HEK293 (cell line): Measurements from ENCODE around the gene RPGRIP1L.

Experiments
- ZNF10 ChIP-seq: fragments of 450-650 bp; formaldehyde crosslinking; IDR thresholded peaks from 2 replicates; pipeline ENCODE4 v1.5.1; 2017; ENCODE audit warnings: missing biosample characterization, missing genetic modification characterization
- ZNF184 ChIP-seq: fragments of 450-650 bp; IDR thresholded peaks from 2 replicates; pipeline ENCODE4 v1.5.1; 2018; ENCODE audit warnings: missing biosample characterization, mild to moderate bottlenecking, missing genetic modification characterization
- ZNF324 ChIP-seq: fragments of 450-650 bp; formaldehyde crosslinking; IDR thresholded peaks from 2 replicates; pipeline ENCODE4 v1.5.1; 2016; ENCODE audit warnings: missing biosample characterization, missing genetic modification characterization
- ZNF549 ChIP-seq: fragments of 450-650 bp; IDR thresholded peaks from 2 replicates; pipeline ENCODE4 v1.5.1; 2018; ENCODE audit warnings: missing biosample characterization, missing genetic modification characterization, mild to moderate bottlenecking, inconsistent platforms, moderate library complexity
- ZNF664 ChIP-seq: fragments of 450-650 bp; formaldehyde crosslinking; IDR thresholded peaks from 2 replicates; pipeline ENCODE4 v1.5.1; 2016; ENCODE audit warnings: missing biosample characterization, missing genetic modification characterization
- ZNF785 ChIP-seq: fragments of 450-650 bp; formaldehyde crosslinking; IDR thresholded peaks from 2 replicates; pipeline ENCODE4 v1.5.1; 2016; ENCODE audit warnings: missing biosample characterization, missing genetic modification characterization
- ZSCAN30 ChIP-seq: fragments of 450-650 bp; IDR thresholded peaks from 2 replicates; pipeline ENCODE4 v1.5.1; 2018; ENCODE audit warnings: missing biosample characterization, mild to moderate bottlenecking, missing genetic modification characterization, moderate library complexity
- TF ChIP-seq, protein P1 (sequence below): fragments of 450-650 bp; formaldehyde crosslinking; IDR thresholded peaks from 2 replicates; pipeline ENCODE4 v1.5.1; 2016; ENCODE audit warnings: missing biosample characterization, missing genetic modification characterization
- TF ChIP-seq, protein P2 (sequence below): fragments of 450-650 bp; IDR thresholded peaks from 2 replicates; pipeline ENCODE4 v1.5.1; 2018; ENCODE audit warnings: missing biosample characterization, mild to moderate bottlenecking, missing genetic modification characterization
- TF ChIP-seq, protein P3 (sequence below): fragments of 450-650 bp; formaldehyde crosslinking; conservative IDR thresholded peaks from 2 replicates; pipeline ENCODE4 v1.5.1; 2016; ENCODE audit warnings: low read depth, missing biosample characterization, missing genetic modification characterization
- TF ChIP-seq, protein P4 (sequence below): fragments of 450-650 bp; formaldehyde crosslinking; IDR thresholded peaks from 2 replicates; pipeline ENCODE4 v1.5.1; 2016; ENCODE audit warnings: missing biosample characterization, missing genetic modification characterization
- TF ChIP-seq, protein P5 (sequence below): fragments of 450-650 bp; formaldehyde crosslinking; IDR thresholded peaks from 2 replicates; pipeline ENCODE4 v1.5.1; 2016; ENCODE audit warnings: missing biosample characterization, missing genetic modification characterization
- TF ChIP-seq, protein P6 (sequence below): fragments of 450-650 bp; formaldehyde crosslinking; IDR thresholded peaks from 2 replicates; pipeline ENCODE4 v1.5.1; 2017; ENCODE audit warnings: missing biosample characterization, missing genetic modification characterization

DNA sequence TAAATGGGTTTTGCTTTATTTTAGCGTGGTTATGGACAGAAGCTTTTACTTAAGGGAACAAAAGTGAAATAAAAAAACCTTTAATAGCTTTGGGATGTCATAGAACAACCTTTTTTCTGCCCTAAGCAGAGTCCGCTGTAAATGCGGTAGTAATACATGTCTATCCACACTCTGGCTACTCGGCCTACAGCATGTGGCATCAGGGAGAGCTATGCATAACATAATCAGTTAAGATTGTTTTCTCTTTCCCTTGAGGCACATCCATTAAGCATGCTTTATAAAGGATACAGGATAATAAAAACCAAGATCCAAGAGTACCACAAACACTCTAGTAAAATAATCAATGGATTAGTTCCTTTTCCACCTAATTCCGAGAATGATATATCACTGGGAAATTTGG lies 10.3 kb downstream of the RPGRIP1L start:
- TF ChIP-seq, protein P1, sequence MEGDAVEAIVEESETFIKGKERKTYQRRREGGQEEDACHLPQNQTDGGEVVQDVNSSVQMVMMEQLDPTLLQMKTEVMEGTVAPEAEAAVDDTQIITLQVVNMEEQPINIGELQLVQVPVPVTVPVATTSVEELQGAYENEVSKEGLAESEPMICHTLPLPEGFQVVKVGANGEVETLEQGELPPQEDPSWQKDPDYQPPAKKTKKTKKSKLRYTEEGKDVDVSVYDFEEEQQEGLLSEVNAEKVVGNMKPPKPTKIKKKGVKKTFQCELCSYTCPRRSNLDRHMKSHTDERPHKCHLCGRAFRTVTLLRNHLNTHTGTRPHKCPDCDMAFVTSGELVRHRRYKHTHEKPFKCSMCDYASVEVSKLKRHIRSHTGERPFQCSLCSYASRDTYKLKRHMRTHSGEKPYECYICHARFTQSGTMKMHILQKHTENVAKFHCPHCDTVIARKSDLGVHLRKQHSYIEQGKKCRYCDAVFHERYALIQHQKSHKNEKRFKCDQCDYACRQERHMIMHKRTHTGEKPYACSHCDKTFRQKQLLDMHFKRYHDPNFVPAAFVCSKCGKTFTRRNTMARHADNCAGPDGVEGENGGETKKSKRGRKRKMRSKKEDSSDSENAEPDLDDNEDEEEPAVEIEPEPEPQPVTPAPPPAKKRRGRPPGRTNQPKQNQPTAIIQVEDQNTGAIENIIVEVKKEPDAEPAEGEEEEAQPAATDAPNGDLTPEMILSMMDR (tag by site-specific recombination), result no peak
- no peak for TF ChIP-seq ZNF785 (tag by site-specific recombination)
- no peak for TF ChIP-seq ZNF664 (tag by site-specific recombination)
- TF ChIP-seq, protein P2, sequence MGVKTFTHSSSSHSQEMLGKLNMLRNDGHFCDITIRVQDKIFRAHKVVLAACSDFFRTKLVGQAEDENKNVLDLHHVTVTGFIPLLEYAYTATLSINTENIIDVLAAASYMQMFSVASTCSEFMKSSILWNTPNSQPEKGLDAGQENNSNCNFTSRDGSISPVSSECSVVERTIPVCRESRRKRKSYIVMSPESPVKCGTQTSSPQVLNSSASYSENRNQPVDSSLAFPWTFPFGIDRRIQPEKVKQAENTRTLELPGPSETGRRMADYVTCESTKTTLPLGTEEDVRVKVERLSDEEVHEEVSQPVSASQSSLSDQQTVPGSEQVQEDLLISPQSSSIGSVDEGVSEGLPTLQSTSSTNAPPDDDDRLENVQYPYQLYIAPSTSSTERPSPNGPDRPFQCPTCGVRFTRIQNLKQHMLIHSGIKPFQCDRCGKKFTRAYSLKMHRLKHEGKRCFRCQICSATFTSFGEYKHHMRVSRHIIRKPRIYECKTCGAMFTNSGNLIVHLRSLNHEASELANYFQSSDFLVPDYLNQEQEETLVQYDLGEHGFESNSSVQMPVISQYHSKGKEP (tag by site-specific recombination), result no peak
- TF ChIP-seq, protein P3, sequence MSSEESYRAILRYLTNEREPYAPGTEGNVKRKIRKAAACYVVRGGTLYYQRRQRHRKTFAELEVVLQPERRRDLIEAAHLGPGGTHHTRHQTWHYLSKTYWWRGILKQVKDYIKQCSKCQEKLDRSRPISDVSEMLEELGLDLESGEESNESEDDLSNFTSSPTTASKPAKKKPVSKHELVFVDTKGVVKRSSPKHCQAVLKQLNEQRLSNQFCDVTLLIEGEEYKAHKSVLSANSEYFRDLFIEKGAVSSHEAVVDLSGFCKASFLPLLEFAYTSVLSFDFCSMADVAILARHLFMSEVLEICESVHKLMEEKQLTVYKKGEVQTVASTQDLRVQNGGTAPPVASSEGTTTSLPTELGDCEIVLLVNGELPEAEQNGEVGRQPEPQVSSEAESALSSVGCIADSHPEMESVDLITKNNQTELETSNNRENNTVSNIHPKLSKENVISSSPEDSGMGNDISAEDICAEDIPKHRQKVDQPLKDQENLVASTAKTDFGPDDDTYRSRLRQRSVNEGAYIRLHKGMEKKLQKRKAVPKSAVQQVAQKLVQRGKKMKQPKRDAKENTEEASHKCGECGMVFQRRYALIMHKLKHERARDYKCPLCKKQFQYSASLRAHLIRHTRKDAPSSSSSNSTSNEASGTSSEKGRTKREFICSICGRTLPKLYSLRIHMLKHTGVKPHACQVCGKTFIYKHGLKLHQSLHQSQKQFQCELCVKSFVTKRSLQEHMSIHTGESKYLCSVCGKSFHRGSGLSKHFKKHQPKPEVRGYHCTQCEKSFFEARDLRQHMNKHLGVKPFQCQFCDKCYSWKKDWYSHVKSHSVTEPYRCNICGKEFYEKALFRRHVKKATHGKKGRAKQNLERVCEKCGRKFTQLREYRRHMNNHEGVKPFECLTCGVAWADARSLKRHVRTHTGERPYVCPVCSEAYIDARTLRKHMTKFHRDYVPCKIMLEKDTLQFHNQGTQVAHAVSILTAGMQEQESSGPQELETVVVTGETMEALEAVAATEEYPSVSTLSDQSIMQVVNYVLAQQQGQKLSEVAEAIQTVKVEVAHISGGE, result no peak
- no peak for TF ChIP-seq ZNF549
- no peak for TF ChIP-seq ZNF324 (tag by site-specific recombination)
- TF ChIP-seq, protein P4, sequence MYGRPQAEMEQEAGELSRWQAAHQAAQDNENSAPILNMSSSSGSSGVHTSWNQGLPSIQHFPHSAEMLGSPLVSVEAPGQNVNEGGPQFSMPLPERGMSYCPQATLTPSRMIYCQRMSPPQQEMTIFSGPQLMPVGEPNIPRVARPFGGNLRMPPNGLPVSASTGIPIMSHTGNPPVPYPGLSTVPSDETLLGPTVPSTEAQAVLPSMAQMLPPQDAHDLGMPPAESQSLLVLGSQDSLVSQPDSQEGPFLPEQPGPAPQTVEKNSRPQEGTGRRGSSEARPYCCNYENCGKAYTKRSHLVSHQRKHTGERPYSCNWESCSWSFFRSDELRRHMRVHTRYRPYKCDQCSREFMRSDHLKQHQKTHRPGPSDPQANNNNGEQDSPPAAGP (tag by site-specific recombination), result no peak
- TF ChIP-seq, protein P5, sequence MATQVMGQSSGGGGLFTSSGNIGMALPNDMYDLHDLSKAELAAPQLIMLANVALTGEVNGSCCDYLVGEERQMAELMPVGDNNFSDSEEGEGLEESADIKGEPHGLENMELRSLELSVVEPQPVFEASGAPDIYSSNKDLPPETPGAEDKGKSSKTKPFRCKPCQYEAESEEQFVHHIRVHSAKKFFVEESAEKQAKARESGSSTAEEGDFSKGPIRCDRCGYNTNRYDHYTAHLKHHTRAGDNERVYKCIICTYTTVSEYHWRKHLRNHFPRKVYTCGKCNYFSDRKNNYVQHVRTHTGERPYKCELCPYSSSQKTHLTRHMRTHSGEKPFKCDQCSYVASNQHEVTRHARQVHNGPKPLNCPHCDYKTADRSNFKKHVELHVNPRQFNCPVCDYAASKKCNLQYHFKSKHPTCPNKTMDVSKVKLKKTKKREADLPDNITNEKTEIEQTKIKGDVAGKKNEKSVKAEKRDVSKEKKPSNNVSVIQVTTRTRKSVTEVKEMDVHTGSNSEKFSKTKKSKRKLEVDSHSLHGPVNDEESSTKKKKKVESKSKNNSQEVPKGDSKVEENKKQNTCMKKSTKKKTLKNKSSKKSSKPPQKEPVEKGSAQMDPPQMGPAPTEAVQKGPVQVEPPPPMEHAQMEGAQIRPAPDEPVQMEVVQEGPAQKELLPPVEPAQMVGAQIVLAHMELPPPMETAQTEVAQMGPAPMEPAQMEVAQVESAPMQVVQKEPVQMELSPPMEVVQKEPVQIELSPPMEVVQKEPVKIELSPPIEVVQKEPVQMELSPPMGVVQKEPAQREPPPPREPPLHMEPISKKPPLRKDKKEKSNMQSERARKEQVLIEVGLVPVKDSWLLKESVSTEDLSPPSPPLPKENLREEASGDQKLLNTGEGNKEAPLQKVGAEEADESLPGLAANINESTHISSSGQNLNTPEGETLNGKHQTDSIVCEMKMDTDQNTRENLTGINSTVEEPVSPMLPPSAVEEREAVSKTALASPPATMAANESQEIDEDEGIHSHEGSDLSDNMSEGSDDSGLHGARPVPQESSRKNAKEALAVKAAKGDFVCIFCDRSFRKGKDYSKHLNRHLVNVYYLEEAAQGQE (tag by site-specific recombination), result no peak
- TF ChIP-seq ZNF10, result no peak
- TF ChIP-seq, protein P6, sequence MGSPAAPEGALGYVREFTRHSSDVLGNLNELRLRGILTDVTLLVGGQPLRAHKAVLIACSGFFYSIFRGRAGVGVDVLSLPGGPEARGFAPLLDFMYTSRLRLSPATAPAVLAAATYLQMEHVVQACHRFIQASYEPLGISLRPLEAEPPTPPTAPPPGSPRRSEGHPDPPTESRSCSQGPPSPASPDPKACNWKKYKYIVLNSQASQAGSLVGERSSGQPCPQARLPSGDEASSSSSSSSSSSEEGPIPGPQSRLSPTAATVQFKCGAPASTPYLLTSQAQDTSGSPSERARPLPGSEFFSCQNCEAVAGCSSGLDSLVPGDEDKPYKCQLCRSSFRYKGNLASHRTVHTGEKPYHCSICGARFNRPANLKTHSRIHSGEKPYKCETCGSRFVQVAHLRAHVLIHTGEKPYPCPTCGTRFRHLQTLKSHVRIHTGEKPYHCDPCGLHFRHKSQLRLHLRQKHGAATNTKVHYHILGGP (tag by site-specific recombination), result no peak
- no peak for TF ChIP-seq ZSCAN30
- TF ChIP-seq ZNF184 (tag by site-specific recombination), result no peak
